Ammon's horn (tissue), 1 donor: ENCODE results near the gene SLC13A5.
"Not testable (repeated sequence)": the region's sequence is repeated elsewhere in the genome, so short reads cannot be mapped to it uniquely, and the experiment has no call there.

Experiments used
- DNase-seq: peaks from one replicate; pipeline ENCODE4 v3.0.0-alpha.2; 2016; ENCODE audit warnings: low spot score

Gene SLC13A5

GRCh38 chr17:6684460-6684783 lies 28.7 kb downstream of the SLC13A5 start:
- no peak for DNase-seq

- DNase-seq = no peak
Measured at GRCh38 chr17:6683730-6684459, 29.3 kb downstream of the SLC13A5 start.

DNA sequence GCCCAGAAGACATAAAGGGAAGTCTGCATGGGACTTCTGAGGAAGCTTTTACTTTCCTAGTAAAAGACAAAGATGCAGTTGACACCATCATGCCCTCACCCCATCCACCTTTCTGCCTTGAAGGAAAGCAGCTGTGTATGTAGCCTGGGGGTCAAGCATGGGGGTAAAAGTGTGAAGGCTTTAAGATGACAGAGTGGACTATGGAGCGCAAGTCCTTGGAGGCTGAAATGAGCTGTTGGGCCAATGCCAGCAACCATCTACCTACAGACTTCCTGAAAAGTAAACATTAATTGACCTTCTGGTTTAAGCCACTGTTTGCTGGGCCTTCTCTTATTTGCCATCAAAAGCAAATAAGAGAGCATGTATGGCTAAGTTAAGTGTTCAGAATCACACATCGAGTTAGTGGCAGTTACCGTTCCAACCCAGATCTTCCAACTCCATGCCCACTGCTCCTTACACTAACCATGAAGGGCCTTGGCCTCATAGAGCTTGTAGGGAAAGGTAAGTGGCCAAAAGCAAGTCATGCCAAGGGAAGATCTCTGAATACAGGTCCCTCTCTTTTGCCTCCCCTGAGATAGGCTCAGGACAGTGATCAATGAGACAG lies 30.0 kb downstream of the SLC13A5 start:
- no peak for DNase-seq

DNA sequence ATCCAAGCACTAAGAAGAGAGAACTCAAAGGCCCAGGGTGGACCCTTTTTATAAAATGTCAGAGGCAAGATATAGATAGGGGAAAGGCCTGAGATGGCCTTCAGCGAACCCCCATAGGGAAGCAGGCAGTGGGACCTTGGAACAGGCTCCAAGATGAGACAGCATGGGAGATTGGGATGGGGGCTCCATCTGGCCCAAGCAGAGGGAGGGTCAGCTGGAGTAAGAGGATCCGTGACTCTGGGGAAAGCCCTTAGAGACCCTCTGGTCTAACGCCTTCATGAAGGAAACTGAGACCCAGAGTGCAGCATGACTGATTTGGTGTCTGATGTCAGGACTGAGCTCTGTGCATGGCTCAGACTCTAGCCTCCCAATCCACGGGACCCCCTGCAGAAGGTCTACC lies 30.8 kb downstream of the SLC13A5 start:
- no peak for DNase-seq

GRCh38 chr17:6681671-6682070 lies 31.5 kb downstream of the SLC13A5 start:
- DNase-seq = no peak

GRCh38 chr17:6681176-6681575 lies 32.0 kb downstream of the SLC13A5 start:
- no peak for DNase-seq

DNA sequence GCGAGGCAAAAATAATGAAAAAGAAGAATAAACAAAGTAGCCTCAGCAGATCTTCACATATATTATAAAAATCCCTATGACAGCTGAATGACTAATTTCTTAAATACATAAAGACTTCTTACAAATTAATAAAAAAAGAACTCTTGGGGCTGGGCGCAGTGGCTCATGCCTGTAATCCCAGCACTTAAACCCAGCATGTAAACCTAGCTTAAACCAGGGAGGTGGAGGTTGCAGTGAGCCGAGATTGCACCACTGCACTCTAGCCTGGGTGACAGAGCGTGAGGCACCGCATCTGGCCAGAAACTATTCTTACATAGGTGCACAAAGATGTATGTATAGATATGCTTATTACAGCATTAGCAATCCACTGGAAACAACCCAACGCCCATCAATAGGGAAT lies 33.9 kb downstream of the SLC13A5 start:
- no peak for DNase-seq

DNA sequence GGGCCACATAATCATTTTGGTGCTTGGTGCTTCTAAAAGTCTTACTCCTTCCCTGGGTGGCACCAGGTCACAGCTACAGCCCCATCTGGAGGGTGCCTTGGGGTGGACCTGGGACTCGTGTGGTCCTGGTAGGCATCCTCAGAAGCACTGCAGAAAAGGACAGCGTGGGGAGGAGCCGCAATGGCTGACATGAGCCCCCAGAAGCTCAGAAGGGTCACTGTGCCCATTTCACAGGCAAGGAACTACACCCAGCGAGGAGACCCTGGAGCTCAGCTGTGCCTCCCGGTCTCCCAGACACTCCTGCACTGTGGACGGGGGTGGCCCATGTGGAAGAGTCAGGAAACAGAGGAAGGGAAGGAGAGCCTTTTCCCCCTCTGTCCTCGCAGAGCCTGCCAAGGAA lies 35.2 kb downstream of the SLC13A5 start:
- no peak for DNase-seq

GRCh38 chr17:6677158-6677831 lies 35.9 kb downstream of the SLC13A5 start:
- no peak for DNase-seq

GRCh38 chr17:6676802-6677157 lies 36.4 kb downstream of the SLC13A5 start:
- DNase-seq = no peak

- no peak for DNase-seq
Measured at GRCh38 chr17:6675201-6675825, 37.9 kb downstream of the SLC13A5 start.

GRCh38 chr17:6674586-6674985 lies 38.6 kb downstream of the SLC13A5 start:
- DNase-seq = no peak

DNA sequence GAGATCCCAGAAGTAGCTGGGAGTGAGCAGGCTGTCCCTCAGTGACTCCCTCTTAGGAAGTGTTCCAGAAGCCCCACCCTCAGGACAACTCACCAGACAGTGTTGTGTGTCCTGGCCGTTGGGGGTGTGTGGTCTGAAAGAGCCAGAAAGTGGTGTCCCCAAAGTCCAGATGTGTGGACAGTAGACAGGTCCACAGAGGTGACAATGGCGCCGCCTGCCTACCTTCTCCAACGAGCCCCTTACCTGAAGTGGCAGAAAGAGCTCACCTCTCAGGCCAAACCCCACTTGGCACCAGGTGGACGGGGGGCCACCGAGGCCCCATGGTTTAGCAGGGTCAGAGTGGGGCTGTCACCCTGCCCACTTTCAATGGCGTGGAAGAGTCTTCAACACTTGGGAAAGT lies 41.7 kb downstream of the SLC13A5 start:
- DNase-seq = no peak

DNA sequence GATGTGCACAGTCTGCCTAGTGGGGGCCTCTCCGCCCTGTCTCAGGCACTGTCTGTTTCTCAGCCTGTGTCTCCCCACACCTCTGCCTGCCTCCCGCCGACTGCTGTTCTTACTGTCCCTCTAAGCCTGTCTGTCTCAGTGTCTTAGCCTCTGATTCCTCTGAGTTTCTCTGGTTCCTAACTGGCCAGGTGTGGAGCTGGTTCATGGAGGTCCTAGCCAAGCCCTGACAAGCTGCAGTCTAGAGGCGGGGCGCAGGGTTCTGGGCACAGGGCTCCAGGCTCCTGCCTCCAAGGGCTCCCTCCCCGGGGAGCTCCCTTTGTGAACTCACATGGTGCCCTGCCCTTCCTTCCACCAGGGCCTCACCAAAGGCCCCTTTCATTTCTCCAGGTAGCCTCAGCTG lies 42.2 kb downstream of the SLC13A5 start:
- no peak for DNase-seq

DNA sequence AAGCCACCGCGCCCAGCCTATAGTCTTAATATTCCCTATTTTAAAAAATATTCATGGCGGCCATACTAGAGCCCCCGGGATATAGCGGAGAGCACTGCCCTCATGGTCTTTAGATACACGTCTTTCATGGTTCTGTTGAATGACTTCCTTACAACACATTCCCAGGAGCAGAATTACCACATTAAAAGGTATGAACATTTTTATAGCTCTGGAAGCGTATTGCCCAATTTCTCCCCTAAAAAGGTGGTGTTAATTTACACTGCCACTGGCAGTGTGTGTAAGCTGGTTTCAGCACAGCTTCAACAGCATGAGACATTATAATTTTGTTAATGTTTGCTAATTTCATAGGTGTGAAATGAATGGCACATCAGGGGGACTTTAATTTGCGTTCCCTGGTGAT lies 42.6 kb downstream of the SLC13A5 start:
- no peak for DNase-seq

DNA sequence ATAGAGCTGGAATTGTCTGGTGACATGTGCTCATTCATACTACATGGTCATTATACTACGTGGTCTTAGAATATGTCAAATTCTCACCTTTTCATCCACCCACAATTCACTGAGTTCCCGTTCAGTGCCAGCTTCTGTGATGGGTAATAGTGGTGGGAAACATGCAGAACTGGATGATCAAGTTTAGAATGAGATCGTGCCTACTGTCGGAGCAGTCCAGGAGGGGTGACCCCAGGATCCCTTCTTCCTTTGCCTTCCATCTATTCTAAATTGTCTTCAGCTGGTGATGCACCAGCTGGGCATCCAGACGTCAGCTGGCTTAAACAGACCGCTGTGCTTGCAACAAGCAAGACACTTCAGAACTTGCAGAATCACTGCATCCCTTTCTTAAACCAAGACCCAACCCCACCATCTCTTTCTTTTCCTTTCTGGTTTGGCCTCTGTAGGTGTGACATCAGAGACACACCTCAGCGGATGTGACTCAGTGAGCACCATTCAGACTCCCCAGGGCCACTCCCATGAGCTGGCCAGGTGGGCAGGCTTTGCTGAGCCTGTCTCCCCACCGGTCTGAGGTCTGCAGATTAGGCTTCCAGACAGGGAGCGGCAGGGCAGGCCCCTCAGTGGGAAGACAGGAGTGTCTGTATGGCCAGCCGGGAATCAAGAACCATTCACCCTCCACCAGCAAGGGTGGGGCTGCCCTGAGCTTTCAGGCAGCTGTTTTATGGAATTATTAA lies 43.5 kb downstream of the SLC13A5 start:
- no peak for DNase-seq

GRCh38 chr17:6668727-6669425 lies 44.3 kb downstream of the SLC13A5 start:
- no peak for DNase-seq

DNA sequence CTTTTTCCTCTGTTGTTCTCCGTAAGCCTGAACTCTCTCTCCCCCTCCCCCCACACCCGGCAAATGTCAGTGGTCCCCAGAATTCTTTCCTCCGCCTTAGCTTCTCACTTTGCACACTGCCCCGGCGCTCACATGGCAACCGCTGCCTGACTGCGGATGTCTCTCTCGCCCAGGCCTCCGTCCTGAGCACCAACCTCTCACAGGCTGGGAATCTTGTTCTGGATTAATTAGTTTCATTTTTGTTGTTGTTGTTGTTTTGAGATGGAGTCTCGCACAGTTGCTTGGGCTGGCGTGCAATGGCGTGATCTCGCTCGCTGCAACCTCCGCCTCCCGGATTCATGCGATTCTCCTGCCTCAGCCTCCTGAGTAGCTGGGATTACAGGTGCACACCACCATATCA lies 45.0 kb downstream of the SLC13A5 start:
- no peak for DNase-seq

DNA sequence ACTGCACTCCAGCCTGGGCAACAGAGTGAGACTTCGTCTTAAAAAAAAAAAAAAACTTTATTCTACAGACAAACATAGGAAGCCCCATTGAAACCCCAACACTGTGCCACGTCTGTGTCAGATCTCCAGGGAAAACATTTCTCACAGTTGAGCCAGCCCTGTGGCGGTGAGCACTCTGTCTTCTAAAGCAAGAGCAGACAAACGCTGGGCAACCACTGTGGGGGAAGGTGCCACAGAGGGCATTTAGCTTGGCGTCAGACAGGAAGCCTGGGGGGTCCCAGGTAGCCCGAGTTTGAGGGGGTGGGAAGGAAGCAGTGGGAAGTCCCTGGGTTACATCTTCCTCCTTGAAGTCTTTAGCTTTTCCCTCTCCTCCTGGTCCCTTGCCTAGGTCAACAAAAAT lies 45.7 kb downstream of the SLC13A5 start:
- no peak for DNase-seq

DNA sequence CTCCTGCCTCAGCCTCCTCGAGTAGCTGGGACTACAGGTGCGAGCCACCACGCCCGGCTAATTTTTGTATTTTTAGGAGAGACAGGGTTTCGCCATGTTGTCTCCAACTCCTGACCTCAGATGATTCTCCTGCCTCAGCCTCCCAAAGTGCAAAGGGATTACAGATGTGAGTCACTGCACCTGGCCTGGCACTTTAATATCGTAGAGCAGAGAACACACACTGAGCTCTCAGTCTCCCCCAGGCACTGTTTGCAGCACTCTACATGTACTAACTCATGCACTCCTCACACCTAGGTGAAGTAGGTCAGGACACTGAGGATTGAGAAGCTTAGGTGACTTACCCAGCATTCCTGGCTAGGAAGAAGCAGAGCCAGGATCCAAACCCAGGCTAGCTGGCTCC lies 46.6 kb downstream of the SLC13A5 start:
- DNase-seq = no peak

DNA sequence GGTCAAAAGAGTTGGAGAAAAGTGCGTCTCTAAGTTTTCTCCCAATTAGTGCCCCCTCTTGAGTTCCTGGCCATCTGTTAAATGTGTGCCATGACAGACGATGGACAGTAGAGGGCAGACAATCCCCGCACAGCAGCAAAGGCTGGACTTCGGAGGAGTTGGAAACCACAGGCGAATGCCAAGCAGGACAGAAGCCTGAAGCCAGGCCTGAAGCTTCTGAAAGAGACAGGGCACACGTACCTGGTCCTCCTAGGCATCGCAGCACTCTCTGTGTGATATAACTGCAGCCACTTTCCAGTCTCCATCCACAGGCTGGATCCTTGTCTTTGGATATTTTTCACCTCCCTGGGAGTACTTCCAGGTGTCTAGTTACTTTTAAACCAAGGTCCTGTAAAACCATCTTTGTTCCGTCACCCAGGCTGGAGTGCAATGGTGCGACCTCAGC lies 47.1 kb downstream of the SLC13A5 start:
- DNase-seq = peak; percentile 90

DNA sequence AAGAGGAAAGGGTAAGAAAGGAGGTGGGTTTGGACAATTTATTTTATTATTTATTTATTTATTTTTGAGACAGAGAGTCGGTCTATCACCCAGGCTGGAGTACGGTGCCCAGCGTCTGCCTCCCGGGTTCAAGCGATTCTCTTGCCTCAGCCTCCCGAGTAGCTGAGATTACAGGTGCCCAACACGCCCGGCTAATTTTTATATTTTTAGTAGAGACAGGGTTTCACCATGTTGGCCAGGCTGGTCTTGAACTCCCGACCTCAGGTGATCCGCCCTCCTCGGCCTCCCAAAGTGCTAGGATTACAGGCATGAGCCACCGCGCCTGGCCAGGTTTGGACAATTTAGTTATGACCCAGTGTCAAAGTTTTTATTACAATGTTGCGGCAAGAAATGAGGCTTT lies 50.0 kb downstream of the SLC13A5 start:
- DNase-seq = not testable (repeated sequence)
